Amniotic stem cell (primary cell): ENCODE results near the gene WNT11.

Experiments
- DNase-seq: peaks from one replicate; lab custom pipeline; 2025; lab: John Stamatoyannopoulos, UW

Gene WNT11

DNA sequence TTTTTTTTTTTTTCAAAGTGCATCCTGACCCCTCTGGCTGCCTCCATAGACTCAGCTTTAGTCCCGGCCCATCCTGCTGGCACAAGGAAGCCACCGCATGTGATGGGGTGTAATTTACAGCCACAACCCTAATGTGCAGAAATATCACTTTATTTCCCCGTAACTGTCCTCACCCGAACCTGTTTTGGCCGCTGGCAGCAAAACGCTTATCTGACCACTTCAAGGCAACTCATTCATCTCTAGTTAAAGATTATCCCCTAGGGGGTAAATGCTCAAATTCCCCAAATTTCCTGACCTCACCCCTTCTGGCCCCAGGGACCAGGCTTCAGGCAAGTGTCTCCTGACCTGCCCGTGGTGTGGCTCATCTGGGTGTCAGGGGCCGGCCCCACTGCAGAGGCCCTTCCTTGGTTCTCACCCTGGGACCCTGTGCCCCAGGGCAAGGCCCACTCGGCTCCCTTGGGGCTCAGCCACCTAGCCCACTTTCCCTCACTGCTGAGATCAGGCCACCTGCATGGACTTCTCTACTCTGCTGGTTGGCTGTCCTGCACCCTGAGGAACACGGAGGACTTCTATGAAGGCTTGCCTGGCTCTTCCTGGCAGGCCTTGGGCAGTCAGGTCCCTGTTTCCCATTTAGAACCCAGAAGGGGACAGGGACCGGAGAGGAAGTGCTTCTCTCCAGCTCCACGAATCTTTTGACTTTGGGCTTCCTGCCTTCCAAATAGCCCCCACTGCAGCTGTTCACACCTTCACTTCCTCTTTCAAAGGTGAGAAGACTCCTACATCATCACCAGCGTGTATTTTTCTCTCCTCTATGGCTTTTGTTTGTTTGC lies 53.3 kb downstream of the WNT11 start:
- no peak for DNase-seq

DNA sequence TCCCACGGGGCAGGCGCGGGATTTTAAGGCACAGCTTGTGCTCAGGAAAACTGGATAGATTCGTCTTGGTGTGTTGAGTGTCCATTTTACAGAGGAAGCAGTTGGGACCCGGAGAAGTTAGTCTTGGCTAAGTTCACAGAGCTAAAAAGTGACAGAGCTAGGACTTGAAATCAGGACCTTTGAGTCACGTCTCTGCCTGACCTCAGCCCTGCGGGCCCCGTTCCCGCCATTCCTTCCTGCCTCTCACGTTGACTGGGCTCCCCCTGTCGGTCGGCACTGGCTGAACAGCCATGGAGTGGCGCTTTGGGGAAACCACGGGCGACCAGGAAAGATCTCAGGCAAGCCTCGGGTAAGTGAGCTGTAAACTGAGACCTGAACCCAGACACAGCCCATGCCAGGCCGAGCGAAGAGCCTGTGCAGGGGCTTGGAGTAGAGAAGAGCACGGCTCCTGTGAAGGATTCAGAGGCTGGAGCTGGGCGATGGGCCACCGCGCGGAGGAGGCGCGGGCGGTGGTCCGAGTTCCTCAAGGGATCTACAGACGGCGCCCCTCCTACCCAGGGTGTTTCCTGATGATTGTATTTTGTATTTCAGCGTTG lies 54.1 kb downstream of the WNT11 start:
- no peak for DNase-seq

DNA sequence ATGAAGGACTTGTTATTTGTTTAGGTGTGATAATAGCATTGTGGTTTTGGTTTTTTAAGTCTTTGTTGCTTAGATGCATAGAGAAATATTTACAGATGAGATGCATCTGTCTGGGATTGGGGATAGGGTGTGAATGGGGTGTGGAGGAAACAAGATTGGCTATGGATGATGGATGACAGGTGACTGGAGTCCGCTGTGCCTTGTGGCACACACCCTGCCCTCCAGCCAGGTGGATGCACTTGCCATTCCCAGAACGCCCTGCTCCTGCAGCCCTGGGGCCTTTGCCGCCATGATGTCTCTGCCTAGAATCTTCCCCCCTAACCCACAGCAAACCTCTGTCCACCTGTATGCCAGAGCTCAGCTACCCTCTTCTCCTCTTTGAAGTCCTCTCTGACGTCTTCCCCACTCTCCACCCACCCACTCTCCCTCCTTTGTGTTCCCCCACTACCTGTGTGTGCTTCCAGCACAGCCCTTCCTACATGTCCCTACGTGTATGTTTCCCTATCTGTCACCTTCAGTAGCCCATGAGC lies 54.7 kb downstream of the WNT11 start:
- no peak for DNase-seq

DNA sequence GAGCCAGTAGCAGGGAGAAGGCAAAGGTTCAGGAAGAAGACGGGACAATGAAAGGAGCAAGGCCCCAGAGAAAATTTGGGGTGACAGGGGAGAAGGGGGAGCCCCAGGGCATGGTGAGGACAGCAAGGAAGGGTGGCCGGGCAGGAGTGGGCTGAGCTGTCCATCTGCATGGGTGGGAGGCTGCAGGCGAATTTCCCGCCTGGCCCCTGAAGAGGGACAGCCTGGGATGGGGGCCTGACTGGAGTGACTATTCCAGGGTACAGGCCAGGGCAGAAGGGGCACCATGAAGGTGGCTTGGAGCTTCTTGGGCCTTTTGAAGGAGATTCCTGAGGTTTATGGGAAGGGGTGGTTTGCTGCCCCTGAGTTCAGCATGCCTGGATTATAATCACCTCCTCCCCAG lies 56.2 kb downstream of the WNT11 start:
- no peak for DNase-seq

DNA sequence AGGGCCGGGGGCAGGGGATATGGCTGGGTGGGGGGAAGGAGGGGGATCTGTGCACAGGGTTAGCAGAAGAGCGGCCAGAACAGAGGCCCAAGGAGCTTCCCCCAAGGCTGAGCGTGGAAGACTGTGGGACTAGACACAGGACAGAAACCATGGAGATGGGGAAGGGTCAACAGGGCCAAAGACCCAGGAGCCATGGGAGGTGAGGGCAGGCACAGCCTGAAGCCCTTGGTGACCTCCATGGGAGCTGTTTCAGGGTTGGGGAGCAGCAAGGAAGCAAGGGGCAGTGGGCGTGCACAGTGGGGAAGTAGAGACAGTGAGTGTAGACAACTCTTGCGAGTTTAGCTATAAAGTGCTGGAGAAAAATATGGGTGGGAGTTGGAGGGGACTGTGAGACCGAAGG lies 56.6 kb downstream of the WNT11 start:
- DNase-seq: no peak

DNA sequence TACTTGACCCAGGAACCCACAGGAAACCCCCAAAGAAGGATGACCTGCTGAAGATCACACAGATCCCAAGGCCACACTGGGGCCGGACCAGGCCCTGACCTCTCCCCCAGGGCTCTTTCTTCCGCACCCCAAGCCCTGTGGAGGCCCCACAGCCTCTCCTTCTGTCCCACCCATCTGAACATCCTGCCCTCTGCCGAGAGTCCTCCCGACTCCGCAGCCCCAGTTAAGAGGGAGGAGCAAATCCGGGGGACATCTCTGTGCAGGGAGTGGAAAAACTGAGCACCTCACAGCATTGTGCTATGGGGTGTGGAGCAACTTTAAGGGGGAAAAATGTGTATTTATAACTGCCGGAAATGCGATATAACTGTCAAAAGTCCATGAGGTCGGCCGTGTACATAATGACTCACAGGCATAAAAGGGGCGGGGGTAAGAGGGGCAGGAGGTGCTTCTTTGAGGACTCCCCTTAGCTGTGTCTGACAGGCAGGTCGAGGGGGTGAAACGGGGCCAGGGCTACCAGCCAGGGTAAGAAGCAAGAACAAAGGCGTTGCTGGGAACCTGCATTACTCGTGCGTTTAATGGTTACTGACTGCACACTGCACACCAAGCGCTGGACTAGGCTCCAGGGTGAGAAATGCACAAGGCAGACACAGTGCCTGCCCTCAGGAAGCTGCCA lies 57.2 kb downstream of the WNT11 start:
- DNase-seq: no peak

DNA sequence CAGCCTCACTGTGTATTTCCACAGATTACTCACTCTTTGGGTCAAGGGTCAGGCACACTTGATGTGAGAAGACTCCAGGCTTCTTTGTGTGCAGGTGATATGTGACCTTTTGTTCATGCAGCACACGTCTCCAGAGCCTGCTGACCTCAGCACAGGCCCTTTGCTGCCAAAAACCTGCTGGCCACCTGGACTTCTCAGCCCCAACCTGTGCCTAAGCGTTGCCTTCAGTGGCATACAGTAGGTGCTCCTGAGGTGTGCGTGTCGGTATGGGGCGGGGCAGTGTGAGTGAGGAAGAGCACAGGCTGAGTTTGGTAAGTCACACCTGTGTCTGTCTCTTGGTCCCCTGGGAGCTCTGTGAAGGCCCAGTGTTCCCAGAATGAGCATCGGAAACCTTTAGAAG lies 58.1 kb downstream of the WNT11 start:
- DNase-seq: no peak

DNA sequence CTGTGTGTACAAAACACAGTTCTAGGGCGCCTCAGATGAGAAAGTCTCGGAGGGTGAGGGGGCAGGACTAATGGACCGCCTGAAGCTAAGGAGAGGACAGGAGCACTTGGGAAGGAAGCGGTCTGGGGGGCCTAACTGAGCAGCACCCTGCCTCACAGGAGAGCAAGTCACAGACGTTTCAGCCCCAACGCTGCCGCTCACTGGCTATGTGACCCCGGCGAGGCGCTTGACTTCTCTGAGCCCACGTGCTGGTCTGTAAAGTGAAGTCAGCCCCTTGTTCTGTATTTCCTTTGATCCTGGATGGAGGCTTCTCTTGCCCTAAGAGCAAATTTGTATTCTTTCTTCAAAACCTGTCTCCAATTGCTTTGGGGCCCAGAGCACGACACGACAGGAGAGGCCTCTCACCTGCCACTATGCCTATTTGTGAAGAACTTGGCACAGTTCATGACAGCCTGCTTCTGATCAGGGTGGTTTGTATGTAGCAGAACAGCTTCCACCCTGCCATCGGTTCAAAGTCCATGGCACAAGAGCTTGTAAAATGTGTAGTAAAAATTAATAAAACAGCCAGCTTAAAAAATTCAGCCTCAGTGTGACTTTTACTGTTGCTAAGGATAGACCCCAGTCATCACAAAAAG lies 59.1 kb downstream of the WNT11 start:
- DNase-seq: no peak

DNA sequence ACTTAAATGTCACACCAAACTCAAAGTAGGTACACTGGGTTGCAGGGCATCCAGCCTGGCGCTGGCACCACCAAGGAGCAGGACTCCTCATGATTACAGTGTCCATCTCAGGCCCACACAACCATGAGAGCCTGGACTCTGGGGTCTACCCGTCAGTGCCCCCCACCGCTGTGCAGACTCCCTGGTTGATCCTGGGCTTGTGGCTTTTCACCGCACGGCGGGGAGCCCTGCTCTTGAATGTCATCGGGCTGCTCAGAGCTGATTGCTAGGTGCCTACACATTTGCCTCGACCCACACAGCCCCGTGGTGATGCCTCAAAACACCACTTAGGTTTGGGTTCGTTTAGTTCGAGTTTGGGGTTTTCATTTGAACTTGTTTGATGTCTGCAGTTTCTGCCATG lies 63.0 kb downstream of the WNT11 start:
- no peak for DNase-seq

DNA sequence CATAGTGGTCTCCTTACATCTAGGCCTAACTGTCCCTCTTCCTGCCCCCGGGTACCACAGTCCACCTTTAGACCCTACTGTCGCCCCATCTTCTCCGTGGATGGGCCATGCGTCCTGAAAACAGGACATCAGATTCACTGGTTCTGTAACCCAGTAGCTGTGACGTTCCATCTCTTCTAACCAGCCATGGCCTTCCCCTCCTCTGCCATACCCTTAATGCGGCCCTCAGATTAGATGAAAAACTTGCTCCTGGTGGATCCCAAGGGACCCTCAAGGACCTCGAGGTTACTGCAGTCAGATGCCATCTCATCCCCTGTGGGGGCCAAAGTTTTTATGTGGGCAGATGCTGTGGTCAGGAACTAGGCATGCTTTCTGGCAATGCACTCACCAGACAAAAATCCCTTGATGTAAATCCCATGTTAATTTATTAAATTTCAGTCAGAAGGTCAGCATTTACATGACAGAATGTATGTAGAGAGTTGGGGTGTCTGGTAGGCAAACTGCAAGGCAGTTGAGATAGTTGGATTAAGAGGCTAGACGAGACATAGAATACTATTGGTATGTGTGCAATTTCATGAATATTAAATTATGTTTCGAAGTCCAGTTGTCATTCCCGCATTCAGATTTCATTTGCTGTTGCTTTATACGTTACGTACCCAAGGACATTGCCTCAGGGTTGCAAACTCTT lies 64.3 kb downstream of the WNT11 start:
- DNase-seq: no peak

DNA sequence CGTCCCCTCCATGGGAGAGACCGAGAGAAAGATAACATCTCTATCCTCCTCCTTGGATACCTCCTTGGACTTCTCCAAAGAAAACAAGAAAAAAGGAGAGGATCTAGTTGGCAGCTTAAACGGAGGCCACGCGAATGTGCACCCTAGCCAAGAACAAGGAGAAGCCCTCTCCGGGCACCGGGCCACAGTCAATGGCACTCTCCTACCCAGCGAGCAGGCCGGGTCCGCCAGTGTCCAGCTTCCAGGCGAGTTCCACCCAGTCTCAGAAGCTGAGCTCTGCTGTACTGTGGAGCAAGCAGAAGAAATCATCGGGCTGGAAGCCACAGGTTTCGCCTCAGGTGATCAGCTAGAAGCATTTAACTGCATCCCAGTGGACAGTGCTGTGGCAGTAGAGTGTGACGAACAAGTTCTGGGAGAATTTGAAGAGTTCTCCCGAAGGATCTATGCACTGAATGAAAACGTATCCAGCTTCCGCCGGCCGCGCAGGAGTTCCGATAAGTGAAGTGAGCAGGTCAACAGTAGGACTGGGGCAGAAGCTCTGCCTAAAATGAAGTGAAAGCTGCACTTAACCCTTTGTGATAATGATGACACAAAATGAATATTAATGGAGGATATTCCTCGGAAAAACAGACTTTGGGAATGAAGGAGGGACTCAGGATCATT lies 65.3 kb downstream of the WNT11 start:
- DNase-seq: no peak

DNA sequence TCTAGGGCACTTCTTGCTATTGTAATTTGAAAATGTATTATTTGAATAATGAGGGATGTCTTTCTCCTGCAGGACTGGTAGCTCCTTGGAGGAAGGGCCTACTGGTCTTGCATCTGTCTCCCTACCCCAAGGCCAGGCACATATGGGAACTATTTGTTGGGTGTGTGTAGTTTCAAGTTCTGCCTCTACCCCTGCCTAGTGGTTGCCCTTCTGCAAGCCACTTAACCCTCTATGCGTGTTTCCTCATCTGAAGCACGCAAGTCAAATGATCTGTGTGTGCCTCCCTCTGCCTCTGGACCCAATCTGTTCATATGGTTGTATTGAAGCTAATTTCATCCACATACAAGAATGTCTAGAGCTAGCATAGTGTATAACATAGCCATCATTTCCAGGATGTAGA lies 67.0 kb downstream of the WNT11 start:
- DNase-seq: no peak
